ENCODE data around the gene ZNF205. TPM values are rescaled to one million over a fixed set of nuclear protein-coding genes. Genes with fewer than 3 reads are reported as not detected.

Gene ZNF205
- total RNA-seq, 1 experiment from 2014 or later = 12.1 TPM

- ChIA-PET CTCF (interaction anchor here (0.6 to 9.1 kb wide), 6 partner anchors 9 to 109 kb away, joined by 4 to 75 read pairs (median 8); partner anchors contain the start of gene ZNF205), POLR2A (interaction anchor here (0.7 to 3.8 kb wide), 24 partner anchors 8 to 1427 kb away, joined by 3 to 105 read pairs (median 7); partner anchors contain the start of genes HCFC1R1, THOC6, TNFRSF12A and ZNF174)
- H3K4me1 Mint-ChIP-seq (ENCODE audit: insufficient read depth, unreplicated experiment) = peaks cover 11% of the 10 kb centered on the region
- BruUV-seq (replicated peaks) = no TSS peak
- no peak for TF ChIP-seq CTCF (IDR thresholded peaks at IDR 0.05; ENCODE audit: unreplicated experiment)
- peaks cover 30% of the 10 kb centered on the region for H3K36me3 Mint-ChIP-seq (ENCODE audit: insufficient read depth, unreplicated experiment)
- H3K27ac Mint-ChIP-seq (ENCODE audit: low read depth, unreplicated experiment) = peak overlapping the region; percentile 95
- intact Hi-C loops (cut with micrococcal nuclease) = no loop called here
- H3K9me3 Mint-ChIP-seq (ENCODE audit: unreplicated experiment) = no peaks in the 10 kb centered on the region
- no peak for DNase-seq (ENCODE audit: unreplicated experiment)
- H3K4me3 Mint-ChIP-seq (ENCODE audit: unreplicated experiment) = peak overlapping the region; percentile 93
- H3K27me3 Mint-ChIP-seq (ENCODE audit: insufficient read depth, unreplicated experiment) = no peaks in the 10 kb centered on the region
Measured at GRCh38 chr16:3133844-3134243, 21.5 kb downstream of the ZNF205 start.

GRCh38 chr16:3134338-3135125 lies 22.1 kb downstream of the ZNF205 start, which contains the start of gene ZNF213:
TSS of gene ZNF213 (plus strand) at chr16:3135029. CDS start at chr16:3137281, 2,252 bp downstream.
- Mint-ChIP-seq H3K4me3 (ENCODE audit: unreplicated experiment) (peak within 1 kb of the TSS; percentile 93), H3K36me3 (ENCODE audit: insufficient read depth, unreplicated experiment) (peaks cover 31% of the 10 kb centered on the region), H3K4me1 (ENCODE audit: insufficient read depth, unreplicated experiment) (peaks cover 4% of the 10 kb centered on the region), H3K9me3 (ENCODE audit: unreplicated experiment) (no peaks in the 10 kb centered on the region), H3K27ac (ENCODE audit: low read depth, unreplicated experiment) (peak within 1 kb of the TSS; percentile 95), H3K27me3 (ENCODE audit: insufficient read depth, unreplicated experiment) (no peaks in the 10 kb centered on the region)
- DNase-seq (ENCODE audit: unreplicated experiment) = peak; percentile 99
- POLR2A ChIA-PET = interaction anchor here (0.6 to 3.8 kb wide), 41 partner anchors 9 to 1801 kb away, joined by 3 to 105 read pairs (median 5); partner anchors contain the start of genes HCFC1R1, IL32, NAA60 and THOC6
- CTCF ChIA-PET = interaction anchor here (0.6 to 9.1 kb wide), 11 partner anchors 10 to 110 kb away, joined by 3 to 75 read pairs (median 4); partner anchors contain the start of gene ZNF205
- intact Hi-C loops (cut with micrococcal nuclease) = no loop called here
- BruUV-seq (replicated peaks) = TSS peak; percentile 74
- no peak for TF ChIP-seq CTCF (IDR thresholded peaks at IDR 0.05; ENCODE audit: unreplicated experiment)

- H3K36me3 Mint-ChIP-seq (ENCODE audit: insufficient read depth, unreplicated experiment) = peaks cover 33% of the 10 kb centered on the region
- ChIA-PET POLR2A (interaction anchor here (0.6 to 3.8 kb wide), 38 partner anchors 9 to 364 kb away, joined by 3 to 105 read pairs (median 6); partner anchors contain the start of genes FLYWCH1, HCFC1R1, IL32 and NAA60), CTCF (interaction anchor here (0.6 to 9.1 kb wide), 7 partner anchors 14 to 108 kb away, joined by 3 to 75 read pairs (median 4); partner anchors contain the start of gene ZNF205)
- H3K27me3 Mint-ChIP-seq (ENCODE audit: insufficient read depth, unreplicated experiment) = no peaks in the 10 kb centered on the region
- no peak for DNase-seq (ENCODE audit: unreplicated experiment)
- peak overlapping the region; percentile 93 for H3K4me3 Mint-ChIP-seq (ENCODE audit: unreplicated experiment)
- H3K27ac Mint-ChIP-seq (ENCODE audit: low read depth, unreplicated experiment) = peak overlapping the region; percentile 95
- H3K4me1 Mint-ChIP-seq (ENCODE audit: insufficient read depth, unreplicated experiment) = no peaks in the 10 kb centered on the region
- intact Hi-C loops (cut with micrococcal nuclease) = no loop called here
- no peaks in the 10 kb centered on the region for H3K9me3 Mint-ChIP-seq (ENCODE audit: unreplicated experiment)
- no peak for TF ChIP-seq CTCF (IDR thresholded peaks at IDR 0.05; ENCODE audit: unreplicated experiment)
- TSS peak; percentile 74 for BruUV-seq (replicated peaks)
Measured at GRCh38 chr16:3135126-3135715, 22.8 kb downstream of the ZNF205 start.

- H3K4me3 Mint-ChIP-seq (ENCODE audit: unreplicated experiment) = no peak overlapping the region
- BruUV-seq (replicated peaks) = no TSS peak
- H3K36me3 Mint-ChIP-seq (ENCODE audit: insufficient read depth, unreplicated experiment) = peaks cover 27% of the 10 kb centered on the region
- no peaks in the 10 kb centered on the region for H3K9me3 Mint-ChIP-seq (ENCODE audit: unreplicated experiment)
- no peaks in the 10 kb centered on the region for H3K27me3 Mint-ChIP-seq (ENCODE audit: insufficient read depth, unreplicated experiment)
- no peaks in the 10 kb centered on the region for H3K4me1 Mint-ChIP-seq (ENCODE audit: insufficient read depth, unreplicated experiment)
- no peak overlapping the region for H3K27ac Mint-ChIP-seq (ENCODE audit: low read depth, unreplicated experiment)
- POLR2A ChIA-PET = interaction anchor here (0.5 to 3.8 kb wide), 4 partner anchors 13 to 58 kb away, joined by 3 to 30 read pairs (median 6); partner anchors contain the start of gene ZNF205
- TF ChIP-seq CTCF (IDR thresholded peaks at IDR 0.05; ENCODE audit: unreplicated experiment) = no peak
- CTCF ChIA-PET = interaction anchor here (1.0 to 1.1 kb wide), 2 partner anchors 8 to 20 kb away, joined by 3 to 7 read pairs; no protein-coding TSS in a partner anchor
- no peak for DNase-seq (ENCODE audit: unreplicated experiment)
- intact Hi-C loops (cut with micrococcal nuclease) = no loop called here
Measured at GRCh38 chr16:3137267-3137666, 24.9 kb downstream of the ZNF205 start.

All from MCF 10A (cell line).